Type B pancreatic cell (in vitro differentiated cells): ENCODE measurements around the gene TMIE. TPM values are rescaled to one million over a fixed set of nuclear protein-coding genes. Genes with fewer than 3 reads are reported as not detected.

Experiments
- DNase-seq: peaks from one replicate; pipeline ENCODE4 v3.0.0; 2021; ENCODE audit warnings: mixed read lengths; ENCODE audit not compliant: unreplicated experiment; ENCODE audit errors: extremely low spot score
- H3K27ac Mint-ChIP-seq: 2 replicates; pipeline ENCODE4 v1.8.0; 2021; ENCODE audit warnings: mild to moderate bottlenecking, mixed read lengths
- H3K27me3 Mint-ChIP-seq: 2 replicates; pipeline ENCODE4 v1.8.0; 2021; ENCODE audit warnings: mixed read lengths
- H3K36me3 Mint-ChIP-seq: 2 replicates; pipeline ENCODE4 v1.8.0; 2021; ENCODE audit warnings: mixed read lengths
- H3K4me1 Mint-ChIP-seq: one replicate; pipeline ENCODE4 v1.8.0; 2021; ENCODE audit warnings: mixed read lengths; ENCODE audit not compliant: unreplicated experiment
- H3K4me3 Mint-ChIP-seq: 2 replicates; pipeline ENCODE4 v1.8.0; 2021; ENCODE audit warnings: mild to moderate bottlenecking, mixed read lengths
- H3K9me3 Mint-ChIP-seq: 2 replicates; pipeline ENCODE4 v1.8.0; 2021; ENCODE audit warnings: mixed read lengths
- total RNA-seq: library from RNA; stranded (reverse); gene quantifications from 2 replicates; pipeline ENCODE4 v1.2.1, GENCODE V29; 2021; ENCODE audit warnings: low replicate concordance
- TF ChIP-seq, protein P1 (sequence below): fragments of 200-600 bp; sonication (generic); conservative IDR thresholded peaks from 2 replicates; pipeline ENCODE4 v1.5.0; 2021; ENCODE audit warnings: antibody characterized with exemption, mild to moderate bottlenecking

The TMIE gene
- total RNA-seq, 1 donor from 2014 or later, result 0.48 TPM

DNA sequence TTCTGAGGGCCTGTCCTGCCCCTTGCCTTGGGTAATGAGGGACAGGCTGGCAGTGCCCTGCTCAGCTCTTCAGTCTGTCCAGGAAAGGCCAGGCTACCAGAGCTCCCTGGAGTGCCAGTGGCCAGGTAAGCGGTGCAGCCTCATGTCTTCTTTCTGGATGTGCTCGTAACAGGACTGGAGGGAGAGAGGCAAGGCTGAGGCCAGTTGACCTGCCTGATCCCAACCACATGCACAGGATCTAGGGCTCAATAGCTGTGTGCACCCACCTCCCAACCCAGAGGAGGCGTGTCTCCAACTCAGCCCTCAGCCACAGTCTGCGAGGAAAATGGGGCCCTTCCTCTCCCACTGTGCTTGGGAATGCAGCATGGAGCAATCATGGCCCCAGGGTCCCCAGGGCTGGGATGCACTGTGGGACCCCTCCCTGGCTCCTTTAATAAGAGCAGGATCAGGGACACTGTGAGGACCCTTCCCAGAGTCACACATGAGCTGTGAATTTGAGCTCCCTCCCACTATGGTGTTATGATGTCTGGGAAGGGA lies 30.2 kb upstream of the TMIE start:
- Mint-ChIP-seq H3K4me1 (no peaks in the 10 kb centered on the region), H3K9me3 (no peaks in the 10 kb centered on the region), H3K27me3 (peaks cover 1% of the 10 kb centered on the region), H3K4me3 (no peak overlapping the region), H3K36me3 (no peaks in the 10 kb centered on the region), H3K27ac (no peak overlapping the region)
- TF ChIP-seq, protein P1, sequence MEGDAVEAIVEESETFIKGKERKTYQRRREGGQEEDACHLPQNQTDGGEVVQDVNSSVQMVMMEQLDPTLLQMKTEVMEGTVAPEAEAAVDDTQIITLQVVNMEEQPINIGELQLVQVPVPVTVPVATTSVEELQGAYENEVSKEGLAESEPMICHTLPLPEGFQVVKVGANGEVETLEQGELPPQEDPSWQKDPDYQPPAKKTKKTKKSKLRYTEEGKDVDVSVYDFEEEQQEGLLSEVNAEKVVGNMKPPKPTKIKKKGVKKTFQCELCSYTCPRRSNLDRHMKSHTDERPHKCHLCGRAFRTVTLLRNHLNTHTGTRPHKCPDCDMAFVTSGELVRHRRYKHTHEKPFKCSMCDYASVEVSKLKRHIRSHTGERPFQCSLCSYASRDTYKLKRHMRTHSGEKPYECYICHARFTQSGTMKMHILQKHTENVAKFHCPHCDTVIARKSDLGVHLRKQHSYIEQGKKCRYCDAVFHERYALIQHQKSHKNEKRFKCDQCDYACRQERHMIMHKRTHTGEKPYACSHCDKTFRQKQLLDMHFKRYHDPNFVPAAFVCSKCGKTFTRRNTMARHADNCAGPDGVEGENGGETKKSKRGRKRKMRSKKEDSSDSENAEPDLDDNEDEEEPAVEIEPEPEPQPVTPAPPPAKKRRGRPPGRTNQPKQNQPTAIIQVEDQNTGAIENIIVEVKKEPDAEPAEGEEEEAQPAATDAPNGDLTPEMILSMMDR, result no peak
- DNase-seq, result no peak

DNA sequence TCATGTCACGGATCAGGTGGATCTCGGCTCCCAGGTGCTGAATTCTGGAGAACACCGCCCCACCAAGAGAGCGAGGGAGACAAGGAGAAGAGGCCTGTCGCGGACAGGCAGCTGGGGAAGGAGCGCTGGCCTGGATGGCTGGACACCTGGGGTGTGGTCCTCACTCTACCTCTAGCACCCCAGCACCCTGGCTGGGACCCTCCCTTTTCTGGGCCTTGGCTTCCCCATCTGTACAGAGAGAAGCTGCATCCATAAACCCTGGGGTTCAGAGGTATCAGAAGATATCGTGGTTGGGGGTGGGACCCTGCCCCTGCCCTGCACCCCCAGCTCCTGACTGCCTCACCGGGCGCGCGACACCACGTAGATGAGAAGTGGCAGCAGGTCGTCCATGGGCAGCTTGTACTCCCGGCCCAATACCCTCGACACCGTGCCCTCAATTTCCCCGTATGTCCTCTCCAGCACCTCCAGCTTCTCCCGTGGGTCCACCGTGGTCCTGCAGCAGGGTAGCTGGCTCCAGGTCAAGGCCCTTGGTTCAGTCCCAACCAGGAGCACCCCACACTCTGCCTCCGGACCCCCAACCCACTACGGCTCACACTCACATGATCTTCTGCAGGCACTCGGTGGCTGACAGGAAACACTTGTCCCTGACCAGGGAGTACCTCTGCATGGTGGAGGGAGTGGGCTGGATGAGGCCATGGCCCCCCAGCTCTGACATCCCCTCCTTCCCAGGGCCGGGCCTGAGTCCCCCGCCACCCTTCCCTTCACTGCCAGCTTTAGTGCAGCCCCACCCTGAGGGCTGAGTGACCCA lies 29.4 kb upstream of the TMIE start:
- TF ChIP-seq, protein P1, result no peak
- H3K9me3 Mint-ChIP-seq, result no peaks in the 10 kb centered on the region
- no peaks in the 10 kb centered on the region for H3K27me3 Mint-ChIP-seq
- H3K27ac Mint-ChIP-seq, result no peak overlapping the region
- DNase-seq, result no peak
- H3K4me1 Mint-ChIP-seq, result no peaks in the 10 kb centered on the region
- H3K4me3 Mint-ChIP-seq, result no peak overlapping the region
- no peaks in the 10 kb centered on the region for H3K36me3 Mint-ChIP-seq

DNA sequence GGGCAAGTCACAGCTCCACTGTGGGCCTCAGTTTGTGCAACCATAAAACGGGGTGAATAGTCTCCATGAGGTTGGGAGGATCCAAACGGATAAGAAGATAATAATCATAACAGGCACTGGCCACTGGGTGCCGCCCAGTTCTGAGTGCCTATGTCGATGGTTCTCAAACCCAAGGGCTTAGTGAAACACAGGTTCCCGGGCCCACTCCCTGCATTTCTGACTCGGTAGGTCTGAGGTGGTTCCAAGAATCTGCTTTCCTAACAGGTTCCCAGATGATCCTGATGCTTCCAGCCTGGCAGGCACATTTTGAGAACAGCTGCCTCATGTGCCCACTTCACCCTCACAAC lies 28.9 kb upstream of the TMIE start:
- H3K9me3 Mint-ChIP-seq, result no peaks in the 10 kb centered on the region
- H3K4me3 Mint-ChIP-seq, result no peak overlapping the region
- H3K27ac Mint-ChIP-seq, result no peak overlapping the region
- H3K4me1 Mint-ChIP-seq, result no peaks in the 10 kb centered on the region
- no peaks in the 10 kb centered on the region for H3K27me3 Mint-ChIP-seq
- DNase-seq, result no peak
- TF ChIP-seq, protein P1, result no peak
- H3K36me3 Mint-ChIP-seq, result no peaks in the 10 kb centered on the region

DNA sequence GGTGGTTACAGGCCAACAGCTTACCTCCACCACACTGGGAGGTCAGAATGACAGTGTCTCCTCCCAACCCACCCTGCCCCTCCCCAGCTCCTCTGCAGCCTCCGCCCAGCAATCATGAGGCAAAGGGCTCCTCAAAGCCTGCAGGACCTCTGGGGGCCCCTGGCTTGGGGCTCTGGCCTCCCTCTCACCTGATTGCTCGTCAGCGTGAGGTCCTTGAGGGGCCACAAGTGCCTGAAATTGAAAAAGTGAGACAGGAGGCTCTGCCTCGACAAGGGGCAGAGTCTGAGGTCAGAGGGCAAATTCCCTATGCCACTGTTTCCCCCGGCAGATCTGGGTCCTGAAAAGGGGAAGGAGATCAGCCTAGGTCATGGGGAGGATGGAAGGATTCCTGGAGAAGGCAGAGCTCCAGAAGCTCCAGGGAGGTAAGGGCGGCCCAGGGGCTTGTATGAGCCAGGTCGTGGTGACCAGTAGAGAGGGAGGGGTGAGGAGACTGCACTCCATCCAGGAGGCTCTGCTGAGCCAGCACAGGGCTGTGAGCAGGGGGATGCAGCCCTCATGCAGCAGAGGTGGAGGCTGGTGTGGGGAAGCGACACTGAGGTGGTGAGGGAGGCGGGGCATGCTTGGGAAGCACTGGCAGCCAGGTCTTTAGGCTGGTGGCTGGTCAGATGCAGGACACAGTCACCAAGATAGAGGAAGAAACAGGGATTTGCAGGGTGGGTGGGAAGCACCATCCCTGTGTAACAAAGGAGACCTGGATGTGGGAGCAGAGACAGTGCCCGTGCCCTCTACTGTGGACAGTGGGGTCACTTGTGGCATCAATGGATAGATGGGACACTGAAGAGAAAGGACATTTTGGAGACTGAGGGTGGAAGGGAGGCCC lies 27.8 kb upstream of the TMIE start:
- TF ChIP-seq, protein P1, result no peak
- Mint-ChIP-seq H3K4me3 (no peak overlapping the region), H3K9me3 (no peaks in the 10 kb centered on the region), H3K36me3 (no peaks in the 10 kb centered on the region), H3K4me1 (no peaks in the 10 kb centered on the region), H3K27me3 (no peaks in the 10 kb centered on the region), H3K27ac (peak overlapping the region; percentile 26)
- DNase-seq, result no peak

DNA sequence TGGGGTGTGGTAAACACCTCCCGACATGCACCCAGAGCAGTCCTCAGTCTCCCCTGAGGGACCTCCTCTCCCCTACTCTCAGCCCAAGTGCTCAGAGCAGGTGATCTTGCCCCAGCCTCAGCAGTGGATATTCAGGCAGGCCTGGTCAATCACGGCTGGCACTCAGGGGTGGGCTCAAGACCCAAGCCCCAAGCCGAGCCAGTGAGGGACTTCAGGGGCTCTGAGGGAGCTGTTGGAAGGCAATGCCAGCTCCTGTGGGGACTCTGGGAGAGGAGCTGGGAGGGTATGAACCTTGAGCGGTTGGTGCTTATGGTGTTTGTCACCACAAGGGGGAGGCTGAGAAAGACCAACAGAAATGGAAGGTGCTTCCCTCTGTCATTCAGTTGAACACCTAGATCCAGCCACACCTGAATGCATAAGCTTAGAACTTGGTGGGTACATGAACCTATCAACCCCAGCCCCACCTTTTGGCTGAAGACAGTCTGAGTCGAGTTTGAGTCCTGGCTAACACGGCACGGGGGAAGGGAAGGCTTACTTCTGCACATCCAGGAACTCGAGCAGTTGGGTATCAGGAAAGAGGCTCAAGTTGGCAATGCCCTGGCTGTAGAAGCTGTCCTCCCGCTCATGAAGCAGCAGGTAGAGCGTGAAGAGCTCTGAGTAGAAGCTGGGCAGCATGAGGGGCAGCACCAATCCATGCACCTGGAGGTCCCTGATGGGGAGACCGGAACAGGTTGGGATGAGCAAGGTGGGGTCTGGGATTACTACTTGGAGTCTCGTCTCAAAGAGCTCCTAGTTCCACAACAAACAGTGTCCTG lies 27.0 kb upstream of the TMIE start:
- no peak for DNase-seq
- Mint-ChIP-seq H3K9me3 (no peaks in the 10 kb centered on the region), H3K27me3 (no peaks in the 10 kb centered on the region), H3K4me3 (no peak overlapping the region), H3K36me3 (no peaks in the 10 kb centered on the region), H3K27ac (no peak overlapping the region), H3K4me1 (no peaks in the 10 kb centered on the region)
- TF ChIP-seq, protein P1, result peak; percentile 45
